Stimulated activated CD4-positive, alpha-beta T cell treated with anti-CD3 and anti-CD28 coated beads, Interleukin-12 subunit alpha, Interleukin-12 subunit beta, amount 100 ng/mL, for 48 hours (primary cell): ENCODE data around the gene CCDC60.

Experiments
- DNase-seq, 3 donors: peaks; one replicate each; pipeline ENCODE4 v3.0.0-alpha.2; 2020; ENCODE audit warnings: low read depth in 2 of 3, low spot score in 1 of 3

CCDC60 gene

GRCh38 chr12:119444462-119445044 lies 110.0 kb downstream of the CCDC60 start:
- DNase-seq: peak; percentile 23 to 27 (median 25)

- no peak for DNase-seq
Measured at GRCh38 chr12:119446459-119446858, 111.9 kb downstream of the CCDC60 start.

GRCh38 chr12:119447126-119447525 lies 112.6 kb downstream of the CCDC60 start:
- DNase-seq: no peak

GRCh38 chr12:119447618-119448017 lies 113.1 kb downstream of the CCDC60 start:
- DNase-seq: no peak

- no peak for DNase-seq
Measured at GRCh38 chr12:119448611-119449131, 114.1 kb downstream of the CCDC60 start.

GRCh38 chr12:119450771-119451170 lies 116.2 kb downstream of the CCDC60 start:
- no peak for DNase-seq

GRCh38 chr12:119456824-119457223 lies 122.3 kb downstream of the CCDC60 start:
- DNase-seq: no peak

GRCh38 chr12:119457271-119457670 lies 122.7 kb downstream of the CCDC60 start:
- no peak for DNase-seq

- DNase-seq: no peak
Measured at GRCh38 chr12:119459481-119459880, 125.0 kb downstream of the CCDC60 start.

GRCh38 chr12:119460876-119461275 lies 126.3 kb downstream of the CCDC60 start:
- DNase-seq: no peak

GRCh38 chr12:119461636-119462214 lies 127.2 kb downstream of the CCDC60 start:
- no peak for DNase-seq

- no peak for DNase-seq
Measured at GRCh38 chr12:119463211-119463926, 128.8 kb downstream of the CCDC60 start.

- DNase-seq: no peak
Measured at GRCh38 chr12:119468296-119468695, 133.8 kb downstream of the CCDC60 start.

- no peak for DNase-seq
Measured at GRCh38 chr12:119475650-119476049, 141.1 kb downstream of the CCDC60 start.

GRCh38 chr12:119476951-119477350 lies 142.4 kb downstream of the CCDC60 start:
- DNase-seq: no peak

GRCh38 chr12:119479121-119479561 lies 144.6 kb downstream of the CCDC60 start:
- no peak for DNase-seq

- DNase-seq: no peak
Measured at GRCh38 chr12:119480551-119480950, 146.0 kb downstream of the CCDC60 start.

- DNase-seq: no peak
Measured at GRCh38 chr12:119486599-119487154, 152.1 kb downstream of the CCDC60 start.

- no peak for DNase-seq
Measured at GRCh38 chr12:119491814-119492213, 157.3 kb downstream of the CCDC60 start.

GRCh38 chr12:119500209-119500608 lies 165.7 kb downstream of the CCDC60 start:
- DNase-seq: no peak

GRCh38 chr12:119501052-119501451 lies 166.5 kb downstream of the CCDC60 start:
- no peak for DNase-seq

GRCh38 chr12:119505001-119505400 lies 170.5 kb downstream of the CCDC60 start:
- no peak for DNase-seq
